Smooth muscle cell (in vitro differentiated cells): ENCODE data around the gene CSRP3. TPM values are rescaled to one million over a fixed set of nuclear protein-coding genes. Genes with fewer than 3 reads are reported as not detected.

Source experiments
- DNase-seq: peaks from one replicate; lab custom pipeline; 2025; ENCODE audit not compliant: unreplicated experiment; lab: John Stamatoyannopoulos, UW
- H2AFZ ChIP-seq: fragments of 200-600 bp; sonication (generic); 2 replicates; pipeline ENCODE4 v1.6.0; 2016; ENCODE audit warnings: antibody characterized with exemption, low read depth, mild to moderate bottlenecking
- H3F3A ChIP-seq: fragments of 200-600 bp; sonication (generic); 2 replicates; pipeline ENCODE4 v1.6.0; 2017; ENCODE audit warnings: antibody characterized with exemption, low read depth
- H3K27ac ChIP-seq: fragments of 200-600 bp; sonication (generic); 2 replicates; pipeline ENCODE4 v1.5.1; 2016; ENCODE audit warnings: low read depth, mild to moderate bottlenecking
- H3K27me3 ChIP-seq: fragments of 200-600 bp; sonication (generic); 2 replicates; pipeline ENCODE4 v1.6.1; 2016; ENCODE audit warnings: low read depth, mild to moderate bottlenecking
- H3K36me3 ChIP-seq: fragments of 200-600 bp; sonication (generic); 2 replicates; pipeline ENCODE4 v1.5.1; 2016; ENCODE audit warnings: low read depth
- H3K4me1 ChIP-seq: fragments of 200-600 bp; sonication (generic); 2 replicates; pipeline ENCODE4 v1.5.1; 2016; ENCODE audit warnings: low read depth
- H3K4me2 ChIP-seq: fragments of 200-600 bp; sonication (generic); 2 replicates; pipeline ENCODE4 v1.6.0; 2016; ENCODE audit warnings: mild to moderate bottlenecking
- H3K4me3 ChIP-seq: fragments of 200-600 bp; sonication (generic); 2 replicates; pipeline ENCODE4 v1.5.1; 2016; ENCODE audit warnings: mild to moderate bottlenecking
- H3K79me2 ChIP-seq: fragments of 200-600 bp; sonication (generic); 2 replicates; pipeline ENCODE4 v1.6.0; 2016; ENCODE audit warnings: low read depth, mild to moderate bottlenecking
- H3K9ac ChIP-seq: fragments of 200-600 bp; sonication (generic); 2 replicates; pipeline ENCODE4 v1.6.0; 2016; ENCODE audit warnings: low read depth
- H3K9me3 ChIP-seq: fragments of 200-600 bp; sonication (generic); replicated peaks from 2 replicates; pipeline ENCODE4 v1.5.1; 2016; ENCODE audit warnings: low read depth
- H4K20me1 ChIP-seq: fragments of 200-600 bp; sonication (generic); 2 replicates; pipeline ENCODE4 v1.6.0; 2016; ENCODE audit warnings: low read depth
- WGBS: methylation state at CpG from one replicate; pipeline ENCODE4 v1.1.7; 2016; ENCODE audit warnings: low lambda C conversion rate; 5-methylcytosine and 5-hydroxymethylcytosine counted together
- polyA plus RNA-seq: library from polyadenylated mRNA; unstranded; fragments of >200 nt; fragmentation: Nextera tagmentation; extraction: Ambion mirVana; gene quantifications from 2 replicates; pipeline ENCODE4 v1.2.1, GENCODE V29; 2016
- total RNA-seq: library from RNA; depleted of rRNA; stranded (reverse); fragments of >200 nt; gene quantifications from 2 replicates; pipeline ENCODE4 v1.2.3, GENCODE V29; 2014
- TF ChIP-seq, protein P1 (sequence below): fragments of 200-600 bp; sonication (generic); IDR thresholded peaks from 2 replicates; pipeline ENCODE4 v1.5.1; 2017; ENCODE audit warnings: borderline replicate concordance, mild to moderate bottlenecking, antibody characterized with exemption; ENCODE audit not compliant: insufficient read depth, poor library complexity, severe bottlenecking

CSRP3 gene
- total and polyA plus RNA-seq, 2 experiments from 2014 or later, result not detected

DNA sequence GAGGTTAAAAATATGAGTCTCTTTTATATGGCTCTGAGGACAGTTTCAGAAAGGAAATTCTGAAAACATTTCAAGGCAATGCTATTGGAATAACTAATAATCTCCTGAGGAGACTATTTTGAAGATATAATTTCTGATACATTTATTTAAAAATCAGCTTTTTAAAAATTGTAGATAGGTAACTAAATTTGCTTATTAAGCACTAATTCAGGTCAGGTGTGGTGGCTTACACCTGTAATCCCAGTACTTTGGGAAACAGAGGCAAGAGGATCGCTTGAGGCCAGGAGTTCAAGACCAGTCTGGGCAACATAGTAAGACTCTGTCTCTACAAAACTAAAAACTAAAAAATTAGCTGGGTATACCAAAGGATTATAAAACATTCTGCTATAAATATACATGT lies 67.8 kb downstream of the CSRP3 start:
- no peak for DNase-seq
- Histone ChIP-seq H2AFZ (no peak overlapping the region), H3F3A (no peaks in the 10 kb centered on the region), H3K27me3 (no peaks in the 10 kb centered on the region), H3K79me2 (no peaks in the 10 kb centered on the region), H3K36me3 (no peaks in the 10 kb centered on the region), H4K20me1 (peaks cover 2% of the 10 kb centered on the region), H3K27ac (no peak overlapping the region), H3K9me3 (peaks cover 6% of the 10 kb centered on the region), H3K9ac (no peak overlapping the region), H3K4me1 (no peaks in the 10 kb centered on the region), H3K4me3 (no peak overlapping the region), H3K4me2 (no peak overlapping the region)
- TF ChIP-seq, protein P1, sequence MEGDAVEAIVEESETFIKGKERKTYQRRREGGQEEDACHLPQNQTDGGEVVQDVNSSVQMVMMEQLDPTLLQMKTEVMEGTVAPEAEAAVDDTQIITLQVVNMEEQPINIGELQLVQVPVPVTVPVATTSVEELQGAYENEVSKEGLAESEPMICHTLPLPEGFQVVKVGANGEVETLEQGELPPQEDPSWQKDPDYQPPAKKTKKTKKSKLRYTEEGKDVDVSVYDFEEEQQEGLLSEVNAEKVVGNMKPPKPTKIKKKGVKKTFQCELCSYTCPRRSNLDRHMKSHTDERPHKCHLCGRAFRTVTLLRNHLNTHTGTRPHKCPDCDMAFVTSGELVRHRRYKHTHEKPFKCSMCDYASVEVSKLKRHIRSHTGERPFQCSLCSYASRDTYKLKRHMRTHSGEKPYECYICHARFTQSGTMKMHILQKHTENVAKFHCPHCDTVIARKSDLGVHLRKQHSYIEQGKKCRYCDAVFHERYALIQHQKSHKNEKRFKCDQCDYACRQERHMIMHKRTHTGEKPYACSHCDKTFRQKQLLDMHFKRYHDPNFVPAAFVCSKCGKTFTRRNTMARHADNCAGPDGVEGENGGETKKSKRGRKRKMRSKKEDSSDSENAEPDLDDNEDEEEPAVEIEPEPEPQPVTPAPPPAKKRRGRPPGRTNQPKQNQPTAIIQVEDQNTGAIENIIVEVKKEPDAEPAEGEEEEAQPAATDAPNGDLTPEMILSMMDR, result no peak
- WGBS, result 100% methylated on average over 1 of the region's 1 CpG

Other genes starting within 250 kb of the CSRP3 start
- gene MRGPRX2, start 141.3 kb downstream of the CSRP3 start, total RNA-seq, result not detected in 2 replicates
- gene MRGPRX2, start 141.3 kb downstream of the CSRP3 start, polyA plus RNA-seq, result 0.19 TPM in 1 of 2 replicates, not detected in the other
- gene ZDHHC13, start 84.8 kb downstream of the CSRP3 start, total RNA-seq, result 16.5 and 17.3 TPM in 2 replicates
- gene ZDHHC13, start 84.8 kb downstream of the CSRP3 start, polyA plus RNA-seq, result 8.7 and 12.8 TPM in 2 replicates
- 1.1 and 1.6 TPM in 2 replicates for gene E2F8, start 39.0 kb upstream of the CSRP3 start, total RNA-seq
- gene E2F8, start 39.0 kb upstream of the CSRP3 start, polyA plus RNA-seq, result 1.5 and 2.0 TPM in 2 replicates